Activated naive CD4-positive, alpha-beta T cell treated with anti-CD3 and anti-CD28 coated beads, Interleukin-2, amount 50 U/mL, for 24 hours (primary cell): ENCODE measurements around the gene MACROD2.

Source experiments
- H3K27ac Mint-ChIP-seq: one replicate; pipeline ENCODE4 v1.8.0; 2021; ENCODE audit warnings: mild to moderate bottlenecking, mixed read lengths
- H3K27me3 Mint-ChIP-seq: one replicate; pipeline ENCODE4 v1.8.0; 2021; ENCODE audit warnings: mixed read lengths
- H3K36me3 Mint-ChIP-seq: one replicate; pipeline ENCODE4 v1.8.0; 2021; ENCODE audit warnings: mixed read lengths
- H3K4me1 Mint-ChIP-seq: one replicate; pipeline ENCODE4 v1.8.0; 2021; ENCODE audit warnings: mixed read lengths
- H3K4me3 Mint-ChIP-seq: one replicate; pipeline ENCODE4 v1.8.0; 2021; ENCODE audit warnings: mild to moderate bottlenecking, mixed read lengths
- H3K9me3 Mint-ChIP-seq: one replicate; pipeline ENCODE4 v1.8.0; 2021; ENCODE audit warnings: mixed read lengths

MACROD2 gene

GRCh38 chr20:15143478-15143877 lies 1148.2 kb downstream of the MACROD2 start:
- Mint-ChIP-seq H3K36me3 (no peaks in the 10 kb centered on the region), H3K27ac (no peak overlapping the region), H3K4me3 (no peak overlapping the region), H3K9me3 (no peaks in the 10 kb centered on the region), H3K27me3 (no peaks in the 10 kb centered on the region), H3K4me1 (no peaks in the 10 kb centered on the region)

GRCh38 chr20:15144916-15145315 lies 1149.6 kb downstream of the MACROD2 start:
- no peaks in the 10 kb centered on the region for H3K9me3 Mint-ChIP-seq

GRCh38 chr20:15146948-15147347 lies 1151.6 kb downstream of the MACROD2 start:
- no peak overlapping the region for H3K4me3 Mint-ChIP-seq
- H3K9me3 Mint-ChIP-seq, result no peaks in the 10 kb centered on the region
- H3K27me3 Mint-ChIP-seq, result no peaks in the 10 kb centered on the region
- no peak overlapping the region for H3K27ac Mint-ChIP-seq
- H3K4me1 Mint-ChIP-seq, result no peaks in the 10 kb centered on the region
- H3K36me3 Mint-ChIP-seq, result no peaks in the 10 kb centered on the region

More at GRCh38 chr20:15144916-15145315, 1149.6 kb downstream of the MACROD2 start:
- H3K27me3 Mint-ChIP-seq, result no peaks in the 10 kb centered on the region
- H3K4me1 Mint-ChIP-seq, result no peaks in the 10 kb centered on the region
- no peak overlapping the region for H3K27ac Mint-ChIP-seq
- no peaks in the 10 kb centered on the region for H3K36me3 Mint-ChIP-seq
- no peak overlapping the region for H3K4me3 Mint-ChIP-seq

GRCh38 chr20:15154070-15154469 lies 1158.8 kb downstream of the MACROD2 start:
- no peaks in the 10 kb centered on the region for H3K9me3 Mint-ChIP-seq
- H3K36me3 Mint-ChIP-seq, result no peaks in the 10 kb centered on the region
- no peak overlapping the region for H3K4me3 Mint-ChIP-seq
- H3K27me3 Mint-ChIP-seq, result no peaks in the 10 kb centered on the region
- H3K27ac Mint-ChIP-seq, result no peak overlapping the region
- no peaks in the 10 kb centered on the region for H3K4me1 Mint-ChIP-seq

- Mint-ChIP-seq H3K4me3 (no peak overlapping the region), H3K36me3 (no peaks in the 10 kb centered on the region), H3K27me3 (no peaks in the 10 kb centered on the region), H3K4me1 (no peaks in the 10 kb centered on the region), H3K27ac (no peak overlapping the region), H3K9me3 (no peaks in the 10 kb centered on the region)
Observed at GRCh38 chr20:15155848-15156401, 1160.6 kb downstream of the MACROD2 start.

GRCh38 chr20:15158533-15158932 lies 1163.2 kb downstream of the MACROD2 start:
- no peaks in the 10 kb centered on the region for H3K36me3 Mint-ChIP-seq
- no peak overlapping the region for H3K27ac Mint-ChIP-seq
- peaks cover 12% of the 10 kb centered on the region for H3K4me1 Mint-ChIP-seq
- no peak overlapping the region for H3K4me3 Mint-ChIP-seq
- peaks cover 6% of the 10 kb centered on the region for H3K9me3 Mint-ChIP-seq
- no peaks in the 10 kb centered on the region for H3K27me3 Mint-ChIP-seq

GRCh38 chr20:15162079-15162647 lies 1166.8 kb downstream of the MACROD2 start:
- H3K4me3 Mint-ChIP-seq, result peak overlapping the region; percentile 72
- no peaks in the 10 kb centered on the region for H3K36me3 Mint-ChIP-seq
- no peak overlapping the region for H3K27ac Mint-ChIP-seq
- no peaks in the 10 kb centered on the region for H3K27me3 Mint-ChIP-seq
- peaks cover 12% of the 10 kb centered on the region for H3K4me1 Mint-ChIP-seq
- peaks cover 6% of the 10 kb centered on the region for H3K9me3 Mint-ChIP-seq

GRCh38 chr20:15163632-15164031 lies 1168.3 kb downstream of the MACROD2 start:
- no peak overlapping the region for H3K4me3 Mint-ChIP-seq
- no peak overlapping the region for H3K27ac Mint-ChIP-seq
- no peaks in the 10 kb centered on the region for H3K27me3 Mint-ChIP-seq

GRCh38 chr20:15164726-15165125 lies 1169.4 kb downstream of the MACROD2 start:
- H3K4me1 Mint-ChIP-seq, result peaks cover 12% of the 10 kb centered on the region

More at GRCh38 chr20:15163632-15164031, 1168.3 kb downstream of the MACROD2 start:
- H3K4me1 Mint-ChIP-seq, result peaks cover 12% of the 10 kb centered on the region
- no peaks in the 10 kb centered on the region for H3K36me3 Mint-ChIP-seq
- H3K9me3 Mint-ChIP-seq, result peaks cover 6% of the 10 kb centered on the region

GRCh38 chr20:15166744-15167143 lies 1171.4 kb downstream of the MACROD2 start:
- Mint-ChIP-seq H3K27ac (no peak overlapping the region), H3K27me3 (no peaks in the 10 kb centered on the region), H3K4me3 (no peak overlapping the region), H3K9me3 (peaks cover 13% of the 10 kb centered on the region), H3K36me3 (no peaks in the 10 kb centered on the region), H3K4me1 (peaks cover 10% of the 10 kb centered on the region)

More at GRCh38 chr20:15164726-15165125, 1169.4 kb downstream of the MACROD2 start:
- Mint-ChIP-seq H3K27ac (no peak overlapping the region), H3K27me3 (no peaks in the 10 kb centered on the region), H3K9me3 (peaks cover 6% of the 10 kb centered on the region), H3K36me3 (no peaks in the 10 kb centered on the region), H3K4me3 (no peak overlapping the region)

GRCh38 chr20:15171016-15171415 lies 1175.7 kb downstream of the MACROD2 start:
- H3K27me3 Mint-ChIP-seq, result no peaks in the 10 kb centered on the region
- H3K4me1 Mint-ChIP-seq, result no peaks in the 10 kb centered on the region

GRCh38 chr20:15176929-15177328 lies 1181.6 kb downstream of the MACROD2 start:
- Mint-ChIP-seq H3K36me3 (no peaks in the 10 kb centered on the region), H3K27me3 (no peaks in the 10 kb centered on the region), H3K27ac (no peak overlapping the region), H3K4me1 (no peaks in the 10 kb centered on the region), H3K4me3 (no peak overlapping the region), H3K9me3 (no peaks in the 10 kb centered on the region)

More at GRCh38 chr20:15171016-15171415, 1175.7 kb downstream of the MACROD2 start:
- Mint-ChIP-seq H3K9me3 (peaks cover 10% of the 10 kb centered on the region), H3K4me3 (no peak overlapping the region), H3K27ac (no peak overlapping the region), H3K36me3 (no peaks in the 10 kb centered on the region)

GRCh38 chr20:15178581-15178980 lies 1183.3 kb downstream of the MACROD2 start:
- Mint-ChIP-seq H3K27ac (no peak overlapping the region), H3K4me3 (no peak overlapping the region), H3K4me1 (no peaks in the 10 kb centered on the region)

GRCh38 chr20:15179381-15179780 lies 1184.1 kb downstream of the MACROD2 start:
- no peak overlapping the region for H3K27ac Mint-ChIP-seq
- no peaks in the 10 kb centered on the region for H3K9me3 Mint-ChIP-seq
- no peak overlapping the region for H3K4me3 Mint-ChIP-seq
- no peaks in the 10 kb centered on the region for H3K36me3 Mint-ChIP-seq
- H3K4me1 Mint-ChIP-seq, result no peaks in the 10 kb centered on the region
- no peaks in the 10 kb centered on the region for H3K27me3 Mint-ChIP-seq

More at GRCh38 chr20:15178581-15178980, 1183.3 kb downstream of the MACROD2 start:
- Mint-ChIP-seq H3K27me3 (no peaks in the 10 kb centered on the region), H3K9me3 (no peaks in the 10 kb centered on the region), H3K36me3 (no peaks in the 10 kb centered on the region)

- H3K4me3 Mint-ChIP-seq, result no peak overlapping the region
- no peaks in the 10 kb centered on the region for H3K9me3 Mint-ChIP-seq
- no peaks in the 10 kb centered on the region for H3K4me1 Mint-ChIP-seq
- H3K36me3 Mint-ChIP-seq, result no peaks in the 10 kb centered on the region
- no peaks in the 10 kb centered on the region for H3K27me3 Mint-ChIP-seq
- H3K27ac Mint-ChIP-seq, result no peak overlapping the region
Observed at GRCh38 chr20:15179781-15180180, 1184.5 kb downstream of the MACROD2 start.

- peaks cover 3% of the 10 kb centered on the region for H3K9me3 Mint-ChIP-seq
- no peaks in the 10 kb centered on the region for H3K4me1 Mint-ChIP-seq
- H3K36me3 Mint-ChIP-seq, result no peaks in the 10 kb centered on the region
- no peak overlapping the region for H3K27ac Mint-ChIP-seq
- H3K27me3 Mint-ChIP-seq, result no peaks in the 10 kb centered on the region
- no peak overlapping the region for H3K4me3 Mint-ChIP-seq
Observed at GRCh38 chr20:15185322-15185721, 1190.0 kb downstream of the MACROD2 start.

- Mint-ChIP-seq H3K36me3 (no peaks in the 10 kb centered on the region), H3K9me3 (peaks cover 7% of the 10 kb centered on the region), H3K4me3 (no peak overlapping the region), H3K27ac (no peak overlapping the region), H3K27me3 (no peaks in the 10 kb centered on the region), H3K4me1 (no peaks in the 10 kb centered on the region)
Observed at GRCh38 chr20:15185913-15186312, 1190.6 kb downstream of the MACROD2 start.
